ENCODE results near the gene FOXR1.

The FOXR1 gene

DNA sequence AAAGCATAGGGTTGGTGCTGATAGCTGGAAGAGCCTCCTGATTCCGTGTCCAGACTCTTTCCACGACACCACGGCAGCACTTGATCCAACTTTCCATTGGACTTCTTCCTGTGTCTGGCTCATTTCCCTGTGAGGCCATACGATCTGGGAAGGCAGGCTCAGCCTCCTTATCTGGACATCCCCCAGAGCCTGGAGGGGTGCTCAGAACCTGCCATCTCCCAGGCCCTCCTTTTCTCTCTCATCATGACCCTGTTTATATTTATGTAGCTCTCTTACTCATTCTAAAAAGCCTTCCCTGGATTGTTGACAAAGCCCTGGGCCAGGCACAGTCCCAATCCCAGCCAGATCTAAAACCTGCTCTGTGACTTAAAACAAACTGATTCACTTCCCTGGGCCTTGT is 38.1 kb upstream of the FOXR1 start:
- ChIA-PET CTCF (interaction anchor here (1.3 to 13.2 kb wide), 3 partner anchors 21 to 244 kb away, joined by 3 to 256 read pairs (median 4); no protein-coding TSS in a partner anchor), POLR2A (no interaction called here)
- 81% methylated on average over 3 of the region's 4 CpGs for WGBS (ENCODE audit: insufficient coverage)
- Histone ChIP-seq H3K4me3 (ENCODE audit: control insufficient read depth in 1 of 7, extremely low read depth in 1 of 7, insufficient read depth in 4 of 7, low read depth in 2 of 7, low read length in 6 of 7) (no peak overlapping the region), H3K27me3 (replicated peaks in 2 of 5; ENCODE audit: control insufficient read depth in 4 of 5, insufficient read depth in 5 of 5, low read length in 4 of 5) (no peaks in the 10 kb centered on the region), H3K36me3 (ENCODE audit: control insufficient read depth in 4 of 4, insufficient read depth in 4 of 4, low read length in 3 of 4) (no peaks in the 10 kb centered on the region), H3K27ac (ENCODE audit: insufficient read depth in 1 of 2, low read depth in 1 of 2, low read length in 2 of 2, poor library complexity in 1 of 2, severe bottlenecking in 2 of 2) (no peak overlapping the region), H3K9me3 (ENCODE audit: control extremely low read depth in 1 of 5, control insufficient read depth in 4 of 5, insufficient read depth in 2 of 5, low read depth in 1 of 5, low read length in 4 of 5) (no peaks in the 10 kb centered on the region), H3K4me1 (ENCODE audit: control extremely low read depth in 1 of 4, control insufficient read depth in 4 of 4, insufficient read depth in 4 of 4, low read length in 3 of 4) (peaks cover 0 to 29% (median 19%) of the 10 kb centered on the region in 4 experiments)
- no peak for DNase-seq

DNA sequence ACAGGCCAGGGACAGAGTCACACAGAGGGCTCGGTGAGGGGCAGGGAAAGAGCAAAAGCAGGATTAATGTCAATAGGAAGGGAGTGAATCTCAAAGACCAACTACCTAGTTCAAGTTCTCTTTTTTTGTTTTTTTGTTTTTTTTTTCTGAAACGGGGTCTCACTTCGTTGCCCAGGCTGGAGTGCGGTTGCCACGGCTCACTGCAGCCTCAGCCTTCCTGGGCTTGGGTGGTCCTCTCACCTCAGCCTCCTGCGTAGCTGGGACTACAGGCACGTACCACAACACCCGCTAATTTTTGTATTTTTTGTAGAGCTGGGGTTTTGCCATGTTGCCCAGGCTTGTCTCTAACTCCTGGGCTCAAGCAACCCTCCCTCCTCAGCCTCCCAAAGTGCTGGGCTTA is 36.2 kb upstream of the FOXR1 start:
- Histone ChIP-seq H3K4me1 (ENCODE audit: control extremely low read depth in 1 of 4, control insufficient read depth in 4 of 4, insufficient read depth in 4 of 4, low read length in 3 of 4) (peaks cover 0 to 25% (median 18%) of the 10 kb centered on the region in 4 experiments), H3K27ac (ENCODE audit: insufficient read depth in 1 of 2, low read depth in 1 of 2, low read length in 2 of 2, poor library complexity in 1 of 2, severe bottlenecking in 2 of 2) (no peak overlapping the region), H3K36me3 (ENCODE audit: control insufficient read depth in 4 of 4, insufficient read depth in 4 of 4, low read length in 3 of 4) (no peaks in the 10 kb centered on the region), H3K9me3 (ENCODE audit: control extremely low read depth in 1 of 5, control insufficient read depth in 4 of 5, insufficient read depth in 2 of 5, low read depth in 1 of 5, low read length in 4 of 5) (no peaks in the 10 kb centered on the region), H3K4me3 (ENCODE audit: control insufficient read depth in 1 of 7, extremely low read depth in 1 of 7, insufficient read depth in 4 of 7, low read depth in 2 of 7, low read length in 6 of 7) (no peak overlapping the region), H3K27me3 (replicated peaks in 2 of 5; ENCODE audit: control insufficient read depth in 4 of 5, insufficient read depth in 5 of 5, low read length in 4 of 5) (no peaks in the 10 kb centered on the region)
- 69% methylated on average over 6 of the region's 8 CpGs for WGBS (ENCODE audit: insufficient coverage)
- DNase-seq = no peak
- POLR2A ChIA-PET = no interaction called here
- CTCF ChIA-PET = interaction anchor here (0.9 to 1.6 kb wide), 5 partner anchors 10 to 27 kb away, joined by 3 to 6 read pairs (median 4); partner anchors contain the start of gene UPK2

DNA sequence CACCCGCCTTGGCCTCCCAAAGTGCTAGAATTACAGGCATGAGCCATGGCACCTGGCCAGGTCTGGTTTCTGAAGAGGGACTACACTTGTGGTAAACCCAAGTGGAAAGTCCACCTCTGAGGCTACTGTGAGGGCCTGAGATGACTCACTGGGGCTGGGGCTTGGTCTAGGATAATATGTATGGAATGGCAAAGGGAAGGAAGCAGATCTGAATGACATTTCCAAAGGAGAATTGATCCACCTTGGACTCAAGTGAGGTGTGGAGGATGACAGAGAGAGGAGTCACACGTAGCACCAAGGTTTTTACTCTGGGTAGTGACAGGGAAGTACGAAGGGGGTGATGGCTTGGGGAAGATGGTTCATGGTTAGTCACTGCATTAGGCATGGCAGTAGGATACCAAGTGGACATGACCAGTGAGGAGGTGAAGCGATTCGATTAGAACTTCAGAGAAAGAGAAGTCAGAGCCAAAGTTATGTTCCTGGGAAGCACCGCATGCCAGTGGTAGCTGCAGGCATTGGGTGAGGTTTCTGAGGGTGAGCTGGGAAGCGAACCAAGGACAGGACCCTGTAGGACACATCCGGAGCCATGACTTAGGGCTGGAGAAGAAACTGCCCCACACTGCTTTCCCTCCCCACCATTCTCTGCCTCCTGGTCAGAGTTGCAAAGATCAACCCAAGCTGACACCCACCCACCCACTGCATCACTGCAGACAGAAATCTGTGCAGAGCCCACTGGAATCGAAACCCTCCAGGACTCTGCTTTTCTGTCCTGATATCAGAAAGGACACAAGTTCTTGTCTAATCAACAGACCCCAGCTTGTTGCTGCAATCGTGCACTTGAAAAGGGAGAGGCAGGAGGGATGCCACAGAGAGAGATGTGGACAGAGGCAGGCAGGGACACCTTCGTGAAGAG is 32.8 kb upstream of the FOXR1 start:
- no peak overlapping the region for H3K4me3 ChIP-seq (ENCODE audit: control insufficient read depth in 1 of 7, extremely low read depth in 1 of 7, insufficient read depth in 4 of 7, low read depth in 2 of 7, low read length in 6 of 7)
- no peak overlapping the region for H3K27ac ChIP-seq (ENCODE audit: insufficient read depth in 1 of 2, low read depth in 1 of 2, low read length in 2 of 2, poor library complexity in 1 of 2, severe bottlenecking in 2 of 2)
- H3K27me3 ChIP-seq (replicated peaks in 2 of 5; ENCODE audit: control insufficient read depth in 4 of 5, insufficient read depth in 5 of 5, low read length in 4 of 5) = no peaks in the 10 kb centered on the region
- 90% methylated on average over 11 of the region's 11 CpGs for WGBS (ENCODE audit: insufficient coverage)
- H3K4me1 ChIP-seq (ENCODE audit: control extremely low read depth in 1 of 4, control insufficient read depth in 4 of 4, insufficient read depth in 4 of 4, low read length in 3 of 4) = peaks cover 0 to 23% (median 19%) of the 10 kb centered on the region in 4 experiments
- CTCF ChIA-PET = interaction anchor here (1.1 to 2.5 kb wide), 5 partner anchors 8 to 249 kb away, joined by 3 to 18 read pairs (median 5); no protein-coding TSS in a partner anchor
- DNase-seq = no peak
- H3K36me3 ChIP-seq (ENCODE audit: control insufficient read depth in 4 of 4, insufficient read depth in 4 of 4, low read length in 3 of 4) = no peaks in the 10 kb centered on the region
- POLR2A ChIA-PET = no interaction called here
- no peaks in the 10 kb centered on the region for H3K9me3 ChIP-seq (ENCODE audit: control extremely low read depth in 1 of 5, control insufficient read depth in 4 of 5, insufficient read depth in 2 of 5, low read depth in 1 of 5, low read length in 4 of 5)

DNA sequence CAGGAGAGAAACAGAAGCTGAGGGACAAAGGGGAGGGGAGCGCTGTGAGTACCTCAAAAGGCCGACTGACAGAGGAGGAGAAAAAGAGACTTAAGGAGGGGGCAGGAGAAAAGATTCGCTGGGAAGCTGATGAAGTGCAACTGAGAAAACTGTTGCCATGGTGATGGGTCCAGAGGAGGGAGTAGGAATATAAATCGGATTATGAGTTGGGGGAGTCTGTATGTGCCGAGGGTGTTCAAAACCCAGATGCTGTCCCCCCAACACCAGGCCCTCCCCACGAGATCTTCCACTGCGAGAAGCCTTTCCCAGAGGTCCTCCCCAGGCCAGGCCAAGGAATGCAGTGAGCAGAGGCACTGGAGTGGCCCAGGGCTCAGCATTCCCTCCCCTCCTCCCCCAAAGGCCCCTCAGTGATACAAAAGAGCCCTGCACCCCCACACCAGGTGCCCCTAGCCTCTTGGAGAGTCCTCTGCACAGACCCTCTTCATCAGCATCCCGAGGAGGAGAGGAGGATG is 32.1 kb upstream of the FOXR1 start:
- POLR2A ChIA-PET = no interaction called here
- H3K4me1 ChIP-seq (ENCODE audit: control extremely low read depth in 1 of 4, control insufficient read depth in 4 of 4, insufficient read depth in 4 of 4, low read length in 3 of 4) = peaks cover 0 to 23% (median 19%) of the 10 kb centered on the region in 4 experiments
- H3K27ac ChIP-seq (ENCODE audit: insufficient read depth in 1 of 2, low read depth in 1 of 2, low read length in 2 of 2, poor library complexity in 1 of 2, severe bottlenecking in 2 of 2) = no peak overlapping the region
- H3K9me3 ChIP-seq (ENCODE audit: control extremely low read depth in 1 of 5, control insufficient read depth in 4 of 5, insufficient read depth in 2 of 5, low read depth in 1 of 5, low read length in 4 of 5) = no peaks in the 10 kb centered on the region
- no peaks in the 10 kb centered on the region for H3K36me3 ChIP-seq (ENCODE audit: control insufficient read depth in 4 of 4, insufficient read depth in 4 of 4, low read length in 3 of 4)
- WGBS (ENCODE audit: insufficient coverage) = 84% methylated on average over 7 of the region's 8 CpGs
- H3K4me3 ChIP-seq (ENCODE audit: control insufficient read depth in 1 of 7, extremely low read depth in 1 of 7, insufficient read depth in 4 of 7, low read depth in 2 of 7, low read length in 6 of 7) = no peak overlapping the region
- CTCF ChIA-PET = interaction anchor here (1.0 to 2.5 kb wide), 9 partner anchors 9 to 250 kb away, joined by 3 to 18 read pairs (median 4); no protein-coding TSS in a partner anchor
- H3K27me3 ChIP-seq (replicated peaks in 2 of 5; ENCODE audit: control insufficient read depth in 4 of 5, insufficient read depth in 5 of 5, low read length in 4 of 5) = no peaks in the 10 kb centered on the region
- DNase-seq = no peak

DNA sequence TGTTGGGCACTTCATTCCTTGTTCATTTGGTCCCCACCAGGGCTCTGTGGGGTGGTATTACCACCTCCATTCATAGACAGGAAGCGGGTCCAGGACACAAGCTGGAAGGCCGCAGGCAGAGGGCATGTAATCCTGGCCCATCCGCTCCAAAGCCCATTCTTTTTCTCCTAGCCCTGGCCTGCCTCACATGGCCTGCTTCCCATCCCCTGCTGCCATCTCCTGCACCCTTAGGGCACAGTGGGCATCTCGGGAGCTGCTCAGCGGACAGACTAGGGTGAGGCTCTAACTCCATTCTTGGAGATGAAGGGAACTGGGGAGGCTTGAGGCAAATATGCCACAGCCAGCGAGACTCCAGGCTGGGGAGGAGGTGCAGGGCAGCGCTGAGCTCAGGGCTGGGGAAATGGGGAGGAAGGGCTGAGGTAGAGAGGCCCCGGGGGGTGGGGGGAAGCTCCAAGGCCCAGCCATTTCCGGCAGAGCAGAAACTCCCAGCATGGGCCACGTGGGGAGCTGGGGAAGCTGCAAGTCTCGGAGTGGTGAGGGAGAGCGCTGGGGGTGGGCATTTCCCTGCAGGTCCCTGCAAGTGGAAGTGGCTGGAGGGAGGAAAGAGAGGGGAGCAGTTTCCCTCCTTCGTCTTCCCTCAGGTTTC is 31.5 kb upstream of the FOXR1 start:
- ChIA-PET CTCF (interaction anchor here (0.7 to 2.5 kb wide), 10 partner anchors 9 to 250 kb away, joined by 3 to 18 read pairs (median 4); partner anchors contain the start of gene UPK2), POLR2A (no interaction called here)
- DNase-seq = peak in 2 of 3 donors; percentile 64 to 67
- no peaks in the 10 kb centered on the region for H3K36me3 ChIP-seq (ENCODE audit: control insufficient read depth in 4 of 4, insufficient read depth in 4 of 4, low read length in 3 of 4)
- H3K27ac ChIP-seq (ENCODE audit: insufficient read depth in 1 of 2, low read depth in 1 of 2, low read length in 2 of 2, poor library complexity in 1 of 2, severe bottlenecking in 2 of 2) = no peak overlapping the region
- H3K9me3 ChIP-seq (ENCODE audit: control extremely low read depth in 1 of 5, control insufficient read depth in 4 of 5, insufficient read depth in 2 of 5, low read depth in 1 of 5, low read length in 4 of 5) = no peaks in the 10 kb centered on the region
- H3K4me3 ChIP-seq (ENCODE audit: control insufficient read depth in 1 of 7, extremely low read depth in 1 of 7, insufficient read depth in 4 of 7, low read depth in 2 of 7, low read length in 6 of 7) = peak overlapping the region in 4 of 7 experiments; percentile 4 to 49 (median 24)
- no peaks in the 10 kb centered on the region for H3K27me3 ChIP-seq (replicated peaks in 2 of 5; ENCODE audit: control insufficient read depth in 4 of 5, insufficient read depth in 5 of 5, low read length in 4 of 5)
- 18% methylated on average over 10 of the region's 13 CpGs for WGBS (ENCODE audit: insufficient coverage)
- peaks cover 0 to 23% (median 19%) of the 10 kb centered on the region in 4 experiments for H3K4me1 ChIP-seq (ENCODE audit: control extremely low read depth in 1 of 4, control insufficient read depth in 4 of 4, insufficient read depth in 4 of 4, low read length in 3 of 4)

DNA sequence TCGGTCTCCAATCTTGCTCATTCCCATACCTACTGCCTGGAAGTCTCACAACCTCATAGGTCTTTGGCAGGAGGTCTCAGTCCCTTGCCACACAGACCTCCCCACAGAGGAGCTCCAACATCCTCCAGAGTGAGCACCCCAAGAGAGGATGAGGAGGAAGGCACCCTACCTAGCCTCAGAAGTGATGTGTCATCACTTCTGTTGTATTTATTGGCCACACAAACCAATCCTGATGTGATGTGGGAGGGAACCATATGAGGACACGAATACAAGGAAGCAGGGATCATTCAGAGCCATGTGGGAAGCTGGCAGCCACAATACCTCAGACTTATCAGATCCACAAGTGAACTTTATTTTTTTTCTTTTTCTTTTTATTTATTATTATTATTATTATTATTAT is 24.5 kb upstream of the FOXR1 start:
- POLR2A ChIA-PET = no interaction called here
- Histone ChIP-seq H3K36me3 (ENCODE audit: control insufficient read depth in 4 of 4, insufficient read depth in 4 of 4, low read length in 3 of 4) (no peaks in the 10 kb centered on the region), H3K9me3 (ENCODE audit: control extremely low read depth in 1 of 5, control insufficient read depth in 4 of 5, insufficient read depth in 2 of 5, low read depth in 1 of 5, low read length in 4 of 5) (no peaks in the 10 kb centered on the region), H3K27ac (ENCODE audit: insufficient read depth in 1 of 2, low read depth in 1 of 2, low read length in 2 of 2, poor library complexity in 1 of 2, severe bottlenecking in 2 of 2) (no peak overlapping the region), H3K27me3 (replicated peaks in 2 of 5; ENCODE audit: control insufficient read depth in 4 of 5, insufficient read depth in 5 of 5, low read length in 4 of 5) (no peaks in the 10 kb centered on the region), H3K4me1 (ENCODE audit: control extremely low read depth in 1 of 4, control insufficient read depth in 4 of 4, insufficient read depth in 4 of 4, low read length in 3 of 4) (no peaks in the 10 kb centered on the region), H3K4me3 (ENCODE audit: control insufficient read depth in 1 of 7, extremely low read depth in 1 of 7, insufficient read depth in 4 of 7, low read depth in 2 of 7, low read length in 6 of 7) (no peak overlapping the region)
- no CpG with 5 or more reads among the region's 2 CpGs for WGBS (ENCODE audit: insufficient coverage)
- CTCF ChIA-PET = interaction anchor here (0.8 to 1.0 kb wide), 2 partner anchors 10 to 15 kb away, joined by 3 to 4 read pairs; no protein-coding TSS in a partner anchor
- no peak for DNase-seq

Measured in common myeloid progenitor, CD34-positive (primary cell).